Neural progenitor cell (in vitro differentiated cells): ENCODE data around the gene STEEP1.

Experiments
- EZH2phosphoT487 ChIP-seq: fragments of 200-600 bp; sonication (generic); IDR thresholded peaks from 2 replicates; pipeline ENCODE4 v1.6.1; 2017; ENCODE audit warnings: antibody characterized with exemption
- TF ChIP-seq, protein P1 (sequence below): fragments of 200-600 bp; sonication (generic); IDR thresholded peaks from 2 replicates; pipeline ENCODE4 v1.5.1; 2017; ENCODE audit warnings: antibody characterized with exemption, mild to moderate bottlenecking

DNA sequence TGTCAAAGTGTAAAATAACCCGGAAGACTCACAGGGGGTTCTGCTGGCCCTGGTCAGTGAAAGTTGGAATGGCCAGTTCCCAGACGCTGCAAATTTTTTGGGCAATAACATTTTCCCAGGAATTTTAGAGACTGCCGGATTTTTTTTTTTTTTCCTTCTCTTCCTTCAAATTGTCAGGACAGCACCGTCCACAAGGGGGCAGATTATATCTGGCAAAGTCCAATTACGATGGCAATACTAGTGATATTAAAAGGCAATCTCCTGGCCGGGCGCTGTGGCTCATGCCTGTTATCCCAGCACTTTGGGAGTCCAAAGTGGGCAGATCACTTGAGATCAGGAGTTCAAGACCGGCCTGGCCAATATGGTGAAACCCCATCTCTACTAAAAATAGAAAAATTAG is 76.5 kb downstream of the STEEP1 start:
- TF ChIP-seq, protein P1, sequence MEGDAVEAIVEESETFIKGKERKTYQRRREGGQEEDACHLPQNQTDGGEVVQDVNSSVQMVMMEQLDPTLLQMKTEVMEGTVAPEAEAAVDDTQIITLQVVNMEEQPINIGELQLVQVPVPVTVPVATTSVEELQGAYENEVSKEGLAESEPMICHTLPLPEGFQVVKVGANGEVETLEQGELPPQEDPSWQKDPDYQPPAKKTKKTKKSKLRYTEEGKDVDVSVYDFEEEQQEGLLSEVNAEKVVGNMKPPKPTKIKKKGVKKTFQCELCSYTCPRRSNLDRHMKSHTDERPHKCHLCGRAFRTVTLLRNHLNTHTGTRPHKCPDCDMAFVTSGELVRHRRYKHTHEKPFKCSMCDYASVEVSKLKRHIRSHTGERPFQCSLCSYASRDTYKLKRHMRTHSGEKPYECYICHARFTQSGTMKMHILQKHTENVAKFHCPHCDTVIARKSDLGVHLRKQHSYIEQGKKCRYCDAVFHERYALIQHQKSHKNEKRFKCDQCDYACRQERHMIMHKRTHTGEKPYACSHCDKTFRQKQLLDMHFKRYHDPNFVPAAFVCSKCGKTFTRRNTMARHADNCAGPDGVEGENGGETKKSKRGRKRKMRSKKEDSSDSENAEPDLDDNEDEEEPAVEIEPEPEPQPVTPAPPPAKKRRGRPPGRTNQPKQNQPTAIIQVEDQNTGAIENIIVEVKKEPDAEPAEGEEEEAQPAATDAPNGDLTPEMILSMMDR: peak; percentile 62
- TF ChIP-seq EZH2phosphoT487: no peak
